GM12878 (cell line): ENCODE measurements around the gene SHISA9. TPM values are rescaled to one million over a fixed set of nuclear protein-coding genes. Genes with fewer than 3 reads are reported as not detected.

Experiments used
- ATAC-seq: fragments of 200-7000 bp; cut with Tn5 transposase; 3 replicates; pipeline ENCODE4 v1.9.1; 2020; ENCODE audit warnings: mild to moderate bottlenecking, moderate library complexity
- BruUV-seq: library from RNA; stranded (reverse); fragments of 400-500 nt; replicated peaks from 2 replicates; lab custom pipeline; 2021; lab: Mats Ljungman, UMichigan
- CTCF ChIA-PET: fragments of 300-600 bp; sonication (Branson Sonifier 250); formaldehyde crosslinking; extraction: SDS; loops from one replicate; lab custom pipeline; 2021; ENCODE audit warnings: inconsistent platforms; lab: Yijun Ruan, JAX
- POLR2A ChIA-PET: fragments of 350-600 bp; formaldehyde crosslinking; extraction: SDS; loops from one replicate; lab custom pipeline; 2021; ENCODE audit warnings: inconsistent platforms; lab: Charles Lee
- RAD21 ChIA-PET: fragments of 300-600 bp; sonication (Branson Sonifier 250); formaldehyde crosslinking; loops from one replicate; lab custom pipeline; 2023; ENCODE audit warnings: antibody characterized with exemption; ENCODE audit not compliant: unreplicated experiment; lab: Charles Lee
- SMC1A ChIA-PET: fragments of 300-600 bp; sonication (Branson Sonifier 250); formaldehyde crosslinking; loops from one replicate; lab custom pipeline; 2023; ENCODE audit not compliant: unreplicated experiment, uncharacterized antibody; lab: Charles Lee
- DNase-seq: peaks from one replicate; pipeline ENCODE4 v3.0.0-alpha.2; 2011; ENCODE audit warnings: low read depth, low spot score
- FAIRE-seq: peaks from 3 replicates; lab custom pipeline; 2011; peaks lifted over from hg19 to GRCh38; lab: Jason Lieb, UNC
- H2AFZ ChIP-seq: 2 replicates; pipeline ENCODE4 v1.6.0; 2011; ENCODE audit warnings: low read depth, low read length, control low read depth; ENCODE audit not compliant: control insufficient read depth
- H3K27ac ChIP-seq: 2 replicates; pipeline ENCODE4 v1.5.1; 2011; ENCODE audit warnings: control low read depth; ENCODE audit not compliant: control insufficient read depth, insufficient read depth
- H3K27me3 ChIP-seq, 2 experiments: replicated peaks in 1 of 2; 2 replicates each; pipeline versions ENCODE4 v1.6.0 to v1.6.1; 2011; ENCODE audit warnings: low read length in 1 of 2; ENCODE audit not compliant: control insufficient read depth in 2 of 2, insufficient read depth in 2 of 2
- H3K36me3 ChIP-seq, 2 experiments: 2 replicates each; pipeline ENCODE4 v1.5.1; 2011; ENCODE audit warnings: low read length in 1 of 2; ENCODE audit not compliant: control insufficient read depth in 2 of 2, insufficient read depth in 2 of 2
- H3K4me1 ChIP-seq: 2 replicates; pipeline ENCODE4 v1.6.1; 2011; ENCODE audit warnings: mild to moderate bottlenecking, low read length, moderate library complexity, mixed read lengths; ENCODE audit not compliant: control insufficient read depth, insufficient read depth
- H3K4me2 ChIP-seq: 2 replicates; pipeline ENCODE4 v1.6.0; 2011; ENCODE audit warnings: control low read depth; ENCODE audit not compliant: control insufficient read depth, insufficient read depth
- H3K4me3 ChIP-seq: fragments of 200-600 bp; sonication (generic); 2 replicates; pipeline ENCODE4 v1.5.1; 2016
- H3K79me2 ChIP-seq: 2 replicates; pipeline ENCODE4 v1.6.0; 2011; ENCODE audit warnings: low read length; ENCODE audit not compliant: control insufficient read depth, insufficient read depth
- H3K9ac ChIP-seq: 2 replicates; pipeline ENCODE4 v1.8.0; 2011; ENCODE audit warnings: low read length, control low read depth, mixed read lengths; ENCODE audit not compliant: control insufficient read depth, insufficient read depth
- H3K9me3 ChIP-seq: replicated peaks from 3 replicates; pipeline ENCODE4 v1.5.1; 2011; ENCODE audit warnings: mild to moderate bottlenecking, low read length; ENCODE audit not compliant: control insufficient read depth, insufficient read depth
- H4K20me1 ChIP-seq: 2 replicates; pipeline ENCODE4 v1.6.0; 2011; ENCODE audit not compliant: control insufficient read depth, insufficient read depth
- ETV6 ChIP-seq, 2 experiments: fragments of 450-650 bp in 1 of 2; IDR thresholded peaks in 1 of 2; conservative IDR thresholded peaks in 1 of 2; 2 replicates each; pipeline ENCODE4 v1.6.1; 2014; ENCODE audit warnings: antibody characterized with exemption in 1 of 2, borderline replicate concordance in 1 of 2, low read depth in 1 of 2, mild to moderate bottlenecking in 1 of 2, moderate library complexity in 1 of 2
- MLLT1 ChIP-seq: fragments of 450-650 bp; IDR thresholded peaks from 2 replicates; pipeline ENCODE4 v1.6.1; 2016; ENCODE audit warnings: mild to moderate bottlenecking
- POU2F2 ChIP-seq: IDR thresholded peaks from 3 replicates; pipeline ENCODE4 v1.6.1; 2011; ENCODE audit warnings: low read depth, mild to moderate bottlenecking, low read length, borderline replicate concordance
- RBBP5 ChIP-seq: fragments of 200-600 bp; sonication (generic); conservative IDR thresholded peaks from 2 replicates; pipeline ENCODE4 v1.6.1; 2016
- WGBS: methylation state at CpG from one replicate; pipeline ENCODE4 v1.1.6; 2016; ENCODE audit warnings: low lambda C conversion rate; ENCODE audit not compliant: insufficient replicate concordance, insufficient coverage; ENCODE audit errors: missing lambda C conversion rate; 5-methylcytosine and 5-hydroxymethylcytosine counted together
- in situ Hi-C: fragments of 300-500 bp; cut with MboI; formaldehyde crosslinking; loops from 9 replicates; pipeline ENCODE4 v1.14.3; 2018; ENCODE audit warnings: mixed read lengths
- intact Hi-C: fragments of 100-400 bp; cut with micrococcal nuclease; formaldehyde crosslinking; loops from one replicate; pipeline ENCODE4 v1.14.2; 2022; ENCODE audit not compliant: unreplicated experiment
- polyA plus RNA-seq, 11 experiments: library from polyadenylated mRNA; depleted of rRNA in 4 of 11; unstranded in 6 of 11; stranded (reverse) in 5 of 11; fragments of >200 nt; fragmentation: Nextera tagmentation in 4 of 11; fragmentation: Illumina TruSeq in 1 of 11; extraction: Ambion mirVana in 4 of 11; extraction: Trizol in 1 of 11; gene quantifications; 1 replicate in 1 of 11; 2 replicates in 10 of 11; pipeline versions ENCODE4 v1.2.1 to v1.2.3, GENCODE V29; 2011 to 2016; ENCODE audit warnings: inconsistent platforms in 2 of 11, missing spikeins in 2 of 11, low read depth in 1 of 11
- total RNA-seq, 4 experiments: library from RNA; depleted of rRNA in 3 of 4; stranded (reverse); fragments of >200 nt in 3 of 4; fragmentation: Illumina TruSeq in 1 of 4; extraction: Trizol in 1 of 4; gene quantifications; 2 replicates each; pipeline versions ENCODE4 v1.2.1 to v1.2.3, GENCODE V29; 2013 to 2021
- TF ChIP-seq, protein P1 (sequence below): fragments of 450-650 bp; IDR thresholded peaks from 2 replicates; pipeline ENCODE4 v1.6.1; 2016; ENCODE audit warnings: mild to moderate bottlenecking, moderate library complexity, borderline replicate concordance

SHISA9 gene
- total and polyA plus RNA-seq, 10 of the 15 experiments (the other 5 are each of a cell fraction or from before 2014, with no cell fraction given) = 0.03 to 25.5 (median 0.07) TPM

- ChIA-PET RAD21 (no interaction called here), POLR2A (no interaction called here), SMC1A (interaction anchor here (0.7 kb wide), 1 partner anchor 191 kb away, joined by 3 read pairs; no protein-coding TSS in a partner anchor), CTCF (interaction anchor here (1.2 kb wide), 1 partner anchor 10 kb away, joined by 3 read pairs; no protein-coding TSS in a partner anchor)
- intact Hi-C loops = no loop called here
- in situ Hi-C loops = no loop called here
- DNase-seq (no peak), FAIRE-seq (no peak), ATAC-seq (no peak)
- Histone ChIP-seq H3K36me3 (no peaks in the 10 kb centered on the region), H2AFZ (no peak overlapping the region), H3K9me3 (no peaks in the 10 kb centered on the region), H3K79me2 (no peaks in the 10 kb centered on the region), H4K20me1 (no peaks in the 10 kb centered on the region), H3K27ac (no peak overlapping the region), H3K27me3 (no peaks in the 10 kb centered on the region), H3K9ac (no peak overlapping the region), H3K4me2 (no peak overlapping the region), H3K4me3 (no peak overlapping the region), H3K4me1 (no peaks in the 10 kb centered on the region)
- BruUV-seq = no TSS peak
- TF ChIP-seq, protein P1, sequence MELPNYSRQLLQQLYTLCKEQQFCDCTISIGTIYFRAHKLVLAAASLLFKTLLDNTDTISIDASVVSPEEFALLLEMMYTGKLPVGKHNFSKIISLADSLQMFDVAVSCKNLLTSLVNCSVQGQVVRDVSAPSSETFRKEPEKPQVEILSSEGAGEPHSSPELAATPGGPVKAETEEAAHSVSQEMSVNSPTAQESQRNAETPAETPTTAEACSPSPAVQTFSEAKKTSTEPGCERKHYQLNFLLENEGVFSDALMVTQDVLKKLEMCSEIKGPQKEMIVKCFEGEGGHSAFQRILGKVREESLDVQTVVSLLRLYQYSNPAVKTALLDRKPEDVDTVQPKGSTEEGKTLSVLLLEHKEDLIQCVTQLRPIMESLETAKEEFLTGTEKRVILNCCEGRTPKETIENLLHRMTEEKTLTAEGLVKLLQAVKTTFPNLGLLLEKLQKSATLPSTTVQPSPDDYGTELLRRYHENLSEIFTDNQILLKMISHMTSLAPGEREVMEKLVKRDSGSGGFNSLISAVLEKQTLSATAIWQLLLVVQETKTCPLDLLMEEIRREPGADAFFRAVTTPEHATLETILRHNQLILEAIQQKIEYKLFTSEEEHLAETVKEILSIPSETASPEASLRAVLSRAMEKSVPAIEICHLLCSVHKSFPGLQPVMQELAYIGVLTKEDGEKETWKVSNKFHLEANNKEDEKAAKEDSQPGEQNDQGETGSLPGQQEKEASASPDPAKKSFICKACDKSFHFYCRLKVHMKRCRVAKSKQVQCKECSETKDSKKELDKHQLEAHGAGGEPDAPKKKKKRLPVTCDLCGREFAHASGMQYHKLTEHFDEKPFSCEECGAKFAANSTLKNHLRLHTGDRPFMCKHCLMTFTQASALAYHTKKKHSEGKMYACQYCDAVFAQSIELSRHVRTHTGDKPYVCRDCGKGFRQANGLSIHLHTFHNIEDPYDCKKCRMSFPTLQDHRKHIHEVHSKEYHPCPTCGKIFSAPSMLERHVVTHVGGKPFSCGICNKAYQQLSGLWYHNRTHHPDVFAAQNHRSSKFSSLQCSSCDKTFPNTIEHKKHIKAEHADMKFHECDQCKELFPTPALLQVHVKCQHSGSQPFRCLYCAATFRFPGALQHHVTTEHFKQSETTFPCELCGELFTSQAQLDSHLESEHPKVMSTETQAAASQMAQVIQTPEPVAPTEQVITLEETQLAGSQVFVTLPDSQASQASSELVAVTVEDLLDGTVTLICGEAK = no peak
- TF ChIP-seq MLLT1 (no peak), ETV6 (conservative IDR thresholded peaks at IDR 0.05 in 1 of 2, IDR thresholded peaks at IDR 0.05 in 1 of 2; ENCODE audit: borderline replicate concordance in 1 of 2, low read depth in 1 of 2) (no peak), POU2F2 (no peak), RBBP5 (no peak)
- WGBS = 49% methylated on average over 5 of the region's 5 CpGs
Measured at GRCh38 chr16:12988071-12988470, 86.7 kb downstream of the SHISA9 start.
